Astrocyte (in vitro differentiated cells and primary cell): ENCODE results near the gene ITPRIP.

Experiments
- CTCF ChIP-seq: IDR thresholded peaks from 2 replicates; pipeline ENCODE4 v1.5.1; 2011; ENCODE audit warnings: low read depth, mild to moderate bottlenecking, inconsistent platforms, low read length, moderate library complexity; ENCODE audit not compliant: insufficient read depth
- EZH2 ChIP-seq: IDR thresholded peaks from 2 replicates; pipeline ENCODE4 v1.6.1; 2012; ENCODE audit warnings: mild to moderate bottlenecking, low read length, inconsistent platforms; ENCODE audit not compliant: insufficient read depth

- TF ChIP-seq CTCF: no peak
- no peak for TF ChIP-seq EZH2
These were observed 12.9 kb upstream of the ITPRIP start for GRCh38 chr10:104351061-104351702.
